Measurements from ENCODE around the gene PYDC1. TPM values are rescaled to one million over a fixed set of nuclear protein-coding genes. Genes with fewer than 3 reads are reported as not detected.

Gene PYDC1
- total RNA-seq, 6 experiments from 2014 or later: not detected

DNA sequence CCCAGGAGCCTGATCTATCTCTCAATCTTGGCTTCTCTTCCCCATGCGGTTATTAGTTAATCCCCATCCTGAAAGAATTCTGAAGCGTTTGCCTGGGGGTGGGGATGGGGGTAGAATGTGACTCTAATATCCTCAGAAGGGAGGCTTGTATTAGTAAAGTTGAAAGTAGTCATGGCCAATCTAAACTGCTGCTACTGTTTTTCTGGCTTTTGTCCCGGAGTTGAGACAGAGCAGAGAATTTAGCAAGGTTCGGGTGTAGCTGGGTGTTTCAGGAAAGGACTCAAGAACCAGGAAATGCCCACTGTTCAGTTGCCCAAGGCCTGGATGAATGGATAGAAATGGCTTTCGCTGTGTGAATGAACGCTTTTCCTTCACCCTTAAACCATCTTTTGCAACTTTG lies 25.3 kb upstream of the PYDC1 start:
- ATAC-seq (peak in 1 of 4 donors; percentile 27), DNase-seq (no peak)
- intact Hi-C loops (cut with DNase I): no loop called here
- Histone ChIP-seq H3K27ac (no peak overlapping the region), H3K4me1 (no peaks in the 10 kb centered on the region), H3K36me3 (no peaks in the 10 kb centered on the region), H3K27me3 (no peaks in the 10 kb centered on the region), H3K4me3 (no peak overlapping the region), H3K9me3 (no peaks in the 10 kb centered on the region)
- 38% methylated on average over 6 of the region's 6 CpGs for WGBS (ENCODE audit: insufficient coverage, low coverage, low lambda C conversion rate, missing lambda C conversion rate)
- TF ChIP-seq, protein P1, sequence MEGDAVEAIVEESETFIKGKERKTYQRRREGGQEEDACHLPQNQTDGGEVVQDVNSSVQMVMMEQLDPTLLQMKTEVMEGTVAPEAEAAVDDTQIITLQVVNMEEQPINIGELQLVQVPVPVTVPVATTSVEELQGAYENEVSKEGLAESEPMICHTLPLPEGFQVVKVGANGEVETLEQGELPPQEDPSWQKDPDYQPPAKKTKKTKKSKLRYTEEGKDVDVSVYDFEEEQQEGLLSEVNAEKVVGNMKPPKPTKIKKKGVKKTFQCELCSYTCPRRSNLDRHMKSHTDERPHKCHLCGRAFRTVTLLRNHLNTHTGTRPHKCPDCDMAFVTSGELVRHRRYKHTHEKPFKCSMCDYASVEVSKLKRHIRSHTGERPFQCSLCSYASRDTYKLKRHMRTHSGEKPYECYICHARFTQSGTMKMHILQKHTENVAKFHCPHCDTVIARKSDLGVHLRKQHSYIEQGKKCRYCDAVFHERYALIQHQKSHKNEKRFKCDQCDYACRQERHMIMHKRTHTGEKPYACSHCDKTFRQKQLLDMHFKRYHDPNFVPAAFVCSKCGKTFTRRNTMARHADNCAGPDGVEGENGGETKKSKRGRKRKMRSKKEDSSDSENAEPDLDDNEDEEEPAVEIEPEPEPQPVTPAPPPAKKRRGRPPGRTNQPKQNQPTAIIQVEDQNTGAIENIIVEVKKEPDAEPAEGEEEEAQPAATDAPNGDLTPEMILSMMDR (IDR thresholded peaks at IDR 0.05): no peak
- no peak for TF ChIP-seq POLR2A (IDR thresholded peaks at IDR 0.05)

GRCh38 chr16:31238041-31238440 lies 21.1 kb upstream of the PYDC1 start:
- DNase-seq (no peak), ATAC-seq (no peak)
- Histone ChIP-seq H3K27ac (no peak overlapping the region), H3K4me1 (no peaks in the 10 kb centered on the region), H3K4me3 (no peak overlapping the region), H3K27me3 (no peaks in the 10 kb centered on the region), H3K36me3 (no peaks in the 10 kb centered on the region), H3K9me3 (no peaks in the 10 kb centered on the region)
- intact Hi-C loops (cut with DNase I): no loop called here
- TF ChIP-seq POLR2A (IDR thresholded peaks at IDR 0.05): no peak
- TF ChIP-seq, protein P1 (IDR thresholded peaks at IDR 0.05): no peak
- WGBS (ENCODE audit: insufficient coverage, low coverage, low lambda C conversion rate, missing lambda C conversion rate): 64% methylated on average over 4 of the region's 4 CpGs

DNA sequence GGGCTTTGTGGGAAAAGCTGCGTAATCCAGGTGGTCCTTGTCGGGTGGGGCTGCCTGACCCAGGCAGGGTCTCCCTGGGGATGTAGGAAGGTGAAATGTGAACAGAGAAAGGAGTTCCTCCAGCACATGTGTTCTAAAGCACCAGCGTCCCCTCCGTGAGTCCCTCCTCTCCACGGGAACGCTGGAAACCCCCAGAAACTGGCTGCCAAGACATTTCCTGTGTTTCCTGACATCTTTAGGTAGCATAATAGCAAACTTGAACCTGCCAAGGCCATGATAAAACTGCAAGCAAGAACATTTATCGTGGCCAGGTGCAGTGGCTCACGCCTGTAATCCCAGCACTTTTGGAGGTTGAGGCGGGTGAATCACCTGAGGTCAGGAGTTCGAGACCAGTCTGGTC lies 12.6 kb upstream of the PYDC1 start:
- Histone ChIP-seq H3K27me3 (no peaks in the 10 kb centered on the region), H3K27ac (no peak overlapping the region), H3K4me3 (no peak overlapping the region), H3K36me3 (no peaks in the 10 kb centered on the region), H3K9me3 (no peaks in the 10 kb centered on the region), H3K4me1 (no peaks in the 10 kb centered on the region)
- TF ChIP-seq, protein P1 (IDR thresholded peaks at IDR 0.05): no peak
- TF ChIP-seq POLR2A (IDR thresholded peaks at IDR 0.05): no peak
- 54% methylated on average over 10 of the region's 10 CpGs for WGBS (ENCODE audit: insufficient coverage, low coverage, low lambda C conversion rate, missing lambda C conversion rate)
- DNase-seq: no peak
- no peak for ATAC-seq
- intact Hi-C loops (cut with DNase I): loop anchor here in 1 of 2 donors (10.0 kb wide), 1 partner anchor 125 kb away; the partner anchor contains the start of gene ITGAX

- H3K27ac ChIP-seq: no peak overlapping the region
- intact Hi-C loops (cut with DNase I): loop anchor here in 1 of 2 donors (10.0 kb wide), 1 partner anchor 127 kb away; the partner anchor contains the start of gene ITGAX
- H3K36me3 ChIP-seq: no peaks in the 10 kb centered on the region
- ATAC-seq (no peak), DNase-seq (no peak)
- no CpG with 5 or more reads among the region's 4 CpGs for WGBS (ENCODE audit: insufficient coverage, low coverage, low lambda C conversion rate, missing lambda C conversion rate)
- no peak for TF ChIP-seq POLR2A (IDR thresholded peaks at IDR 0.05)
- TF ChIP-seq, protein P1 (IDR thresholded peaks at IDR 0.05): no peak
- no peak overlapping the region for H3K4me3 ChIP-seq
- no peaks in the 10 kb centered on the region for H3K4me1 ChIP-seq
- no peaks in the 10 kb centered on the region for H3K27me3 ChIP-seq
- H3K9me3 ChIP-seq: no peaks in the 10 kb centered on the region
Measured at GRCh38 chr16:31228206-31228605, 11.3 kb upstream of the PYDC1 start.

GRCh38 chr16:31225193-31225592 lies 8.3 kb upstream of the PYDC1 start:
- Histone ChIP-seq H3K9me3 (no peaks in the 10 kb centered on the region), H3K27me3 (no peaks in the 10 kb centered on the region), H3K4me1 (no peaks in the 10 kb centered on the region), H3K36me3 (no peaks in the 10 kb centered on the region), H3K27ac (no peak overlapping the region), H3K4me3 (no peak overlapping the region)
- WGBS (ENCODE audit: insufficient coverage, low coverage, low lambda C conversion rate, missing lambda C conversion rate): 91% methylated on average over 3 of the region's 3 CpGs
- intact Hi-C loops (cut with DNase I): loop anchor here in 1 of 2 donors (10.0 kb wide), 1 partner anchor 130 kb away; the partner anchor contains the start of gene ITGAX
- TF ChIP-seq POLR2A (IDR thresholded peaks at IDR 0.05): no peak
- TF ChIP-seq, protein P1 (IDR thresholded peaks at IDR 0.05): no peak
- ATAC-seq (no peak), DNase-seq (no peak)
